Activated CD4-positive, alpha-beta T cell treated with anti-CD3 and anti-CD28 coated beads, Interleukin-2, Interleukin-6, amounts not matched to agents 100 ng/mL and 50 ng/mL, durations not matched to agents 16 hours and 8 hours (primary cell): ENCODE results near the gene ADAMTSL5.
A peak's percentile ranks its signal among the peaks of the same experiment; 100 is the strongest.
"Not testable (repeated sequence)": the region's sequence is repeated elsewhere in the genome, so short reads cannot be mapped to it uniquely, and the experiment has no call there.

Source experiments
- DNase-seq: peaks from one replicate; pipeline ENCODE4 v3.0.0-alpha.2; 2020

ADAMTSL5 gene

DNA sequence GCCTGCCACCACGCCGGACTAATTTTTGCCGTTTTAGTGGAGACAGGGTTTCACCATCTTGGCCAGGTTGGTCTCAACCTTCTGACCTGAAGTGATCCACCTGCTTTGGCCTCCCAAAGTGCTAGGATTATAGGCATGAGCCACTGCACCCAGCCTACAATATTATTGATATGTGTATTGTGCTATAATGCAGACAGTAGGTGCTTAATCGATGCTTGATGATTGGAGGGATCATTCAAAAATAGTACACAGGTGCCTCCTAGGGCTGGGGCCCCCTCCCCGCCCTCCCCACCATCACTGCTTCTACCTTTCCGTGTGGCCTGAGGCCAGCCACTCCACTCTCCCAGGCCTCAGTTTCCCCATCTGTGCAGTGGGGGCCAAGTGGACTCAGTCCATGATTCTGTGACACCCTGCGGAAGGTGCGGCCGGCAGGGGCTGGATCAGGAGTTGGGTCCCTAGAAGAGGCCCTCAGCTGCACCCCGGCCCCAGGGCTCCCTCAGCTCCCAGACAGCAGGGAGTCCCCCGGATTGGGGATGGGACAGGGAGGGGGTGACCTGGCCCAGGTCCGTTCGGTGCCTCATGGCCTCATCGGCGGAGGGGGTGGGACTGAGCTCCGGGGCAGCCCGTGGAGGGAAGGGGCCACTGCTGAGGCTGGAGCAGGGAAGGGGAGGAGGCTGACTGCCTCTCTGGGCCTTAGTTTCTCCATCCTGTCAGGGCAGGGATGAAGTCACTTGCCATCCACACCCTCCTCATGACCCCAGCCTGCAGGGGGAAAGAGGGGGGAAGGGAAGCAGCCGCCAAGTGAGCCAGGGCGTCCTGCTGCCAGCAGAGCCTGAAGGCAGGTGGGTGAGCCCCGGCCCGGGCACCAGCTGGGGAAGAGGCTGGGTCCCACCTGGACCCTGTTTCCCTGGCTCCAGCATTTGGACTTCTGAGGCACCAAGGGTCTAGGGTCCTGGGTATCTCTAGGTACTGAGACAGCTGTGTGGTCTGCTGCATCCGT lies 1.2 kb downstream of the ADAMTSL5 start:
- no peak for DNase-seq

DNA sequence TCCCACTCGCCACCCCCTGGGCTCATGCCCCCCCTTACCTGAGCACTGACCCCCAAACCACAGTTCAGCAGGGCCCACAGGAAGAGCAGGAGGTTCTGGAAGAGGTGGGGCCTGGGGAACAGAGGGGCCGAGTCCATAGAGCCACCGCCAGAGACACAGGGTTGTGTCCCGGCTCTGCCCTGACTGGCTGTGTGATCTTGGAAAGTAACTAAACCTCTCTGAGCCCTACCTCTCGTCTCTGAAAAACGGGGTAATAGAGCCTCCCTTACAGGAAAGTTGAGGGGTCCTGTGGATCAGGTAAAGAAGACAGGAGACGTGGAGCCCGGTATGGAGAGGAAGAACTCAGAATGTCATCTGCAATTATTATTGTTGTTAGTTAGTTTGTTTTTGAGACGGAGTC lies 2.0 kb downstream of the ADAMTSL5 start:
- DNase-seq: no peak

DNA sequence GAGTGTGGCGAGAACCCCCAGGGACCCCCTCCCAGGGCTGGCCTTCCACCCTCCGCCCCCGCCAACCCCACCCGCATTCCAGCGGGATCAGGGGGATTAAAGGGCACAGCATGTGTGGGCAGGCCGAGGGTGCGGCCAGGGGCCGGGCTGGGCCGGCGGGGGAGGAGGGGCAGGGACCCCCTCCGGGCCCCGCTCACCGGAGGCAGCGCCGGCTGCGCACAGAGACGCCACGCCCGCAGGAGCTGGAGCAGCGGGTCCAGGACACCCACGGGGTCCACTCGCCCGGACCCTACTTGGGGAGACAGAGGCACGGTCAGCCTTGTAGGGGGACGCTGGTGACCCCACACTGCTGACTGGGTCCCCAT lies 2.4 kb downstream of the ADAMTSL5 start:
- DNase-seq: no peak

DNA sequence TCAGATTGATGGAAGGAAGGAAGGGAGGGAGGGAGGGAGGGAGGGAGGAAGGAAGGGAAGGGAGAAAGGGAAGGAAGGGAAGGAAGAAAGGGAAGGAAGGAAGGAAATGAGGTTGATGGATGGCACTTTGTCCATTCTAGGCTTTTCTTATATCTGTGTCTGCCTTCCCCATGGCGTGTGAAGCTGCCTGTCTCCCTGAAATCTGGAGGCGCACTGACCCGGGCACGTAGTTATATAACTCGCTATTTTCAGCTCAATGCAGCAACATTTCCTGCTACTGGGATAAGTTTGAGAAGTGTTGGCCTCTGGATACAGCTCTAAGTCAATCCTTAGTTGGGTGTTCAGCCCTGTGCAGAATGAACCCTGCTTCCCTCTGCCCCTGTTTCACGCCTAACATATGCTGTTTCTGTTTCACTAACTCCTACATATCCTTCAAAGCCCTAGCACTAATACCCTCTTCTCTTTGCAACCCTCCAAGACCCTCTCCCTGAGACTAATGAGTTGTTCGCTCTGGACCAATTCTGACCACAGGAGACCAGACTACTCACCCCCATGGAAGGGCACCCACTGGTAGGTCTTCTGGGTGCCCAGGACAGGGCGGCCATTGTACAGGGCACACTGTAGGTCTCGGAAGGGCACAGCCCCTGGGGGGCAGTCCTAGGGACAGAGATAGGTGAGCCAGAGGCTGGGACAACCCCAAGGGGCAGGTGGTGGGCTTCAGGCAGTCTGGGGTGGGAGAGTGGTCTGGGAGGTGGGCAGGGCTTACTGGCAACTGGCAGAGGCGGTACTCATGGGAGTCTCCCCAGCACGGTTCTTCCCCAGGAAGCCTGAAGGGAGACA lies 3.0 kb downstream of the ADAMTSL5 start:
- DNase-seq: no peak

DNA sequence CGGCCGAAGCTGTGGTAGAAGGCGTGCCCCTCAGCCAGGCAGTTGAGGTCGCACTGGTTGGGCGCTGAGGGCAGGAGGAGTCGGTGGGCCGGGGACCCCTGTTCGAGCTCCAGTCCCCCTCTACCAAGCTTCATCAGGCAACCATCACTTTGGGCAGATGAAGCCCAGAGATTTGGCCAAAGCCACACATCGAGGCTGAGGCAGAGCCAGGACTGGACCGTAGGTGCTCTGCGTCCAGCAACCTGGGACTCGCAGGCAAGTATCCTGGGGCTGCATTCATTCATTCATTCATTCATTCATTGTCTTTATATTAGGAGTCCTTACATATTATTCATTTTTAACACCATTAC lies 4.3 kb downstream of the ADAMTSL5 start:
- no peak for DNase-seq

DNA sequence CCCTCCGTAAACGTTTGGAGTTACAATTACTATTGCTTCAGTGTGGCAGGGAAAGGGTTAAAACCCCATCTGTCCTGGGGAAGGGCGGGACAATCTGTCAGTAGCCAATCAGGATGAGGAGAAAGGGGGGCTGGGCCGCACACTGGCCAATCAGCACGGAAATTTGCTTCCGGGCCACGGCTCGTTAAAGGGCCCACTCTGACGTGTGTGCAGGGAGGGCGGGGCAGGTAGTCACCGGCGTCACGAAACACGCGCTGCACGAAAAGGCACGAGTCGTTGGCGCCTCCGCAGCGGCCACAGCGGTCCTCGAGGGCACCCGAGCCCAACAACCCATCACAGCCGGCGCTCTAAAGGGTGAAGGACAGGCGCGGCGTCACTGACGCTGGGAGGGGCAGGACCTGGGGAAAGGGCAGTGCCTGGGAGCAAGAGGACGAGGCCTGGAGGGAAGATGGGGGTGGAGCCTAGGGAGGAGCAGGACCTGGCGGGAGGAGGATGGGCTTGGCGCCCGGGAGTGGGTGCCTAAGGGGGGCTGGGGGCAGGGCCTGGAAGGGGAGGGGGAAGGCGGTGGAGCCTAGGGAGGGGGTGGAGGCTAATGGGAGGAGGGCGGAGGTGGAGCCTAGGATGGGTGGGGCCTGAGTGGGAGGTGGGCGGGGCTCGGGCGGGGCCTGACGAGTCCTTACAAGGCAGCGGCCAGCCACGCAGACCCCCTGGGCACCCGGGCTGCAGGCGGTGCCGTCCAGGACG lies 4.9 kb downstream of the ADAMTSL5 start:
- peak; percentile 90 for DNase-seq

DNA sequence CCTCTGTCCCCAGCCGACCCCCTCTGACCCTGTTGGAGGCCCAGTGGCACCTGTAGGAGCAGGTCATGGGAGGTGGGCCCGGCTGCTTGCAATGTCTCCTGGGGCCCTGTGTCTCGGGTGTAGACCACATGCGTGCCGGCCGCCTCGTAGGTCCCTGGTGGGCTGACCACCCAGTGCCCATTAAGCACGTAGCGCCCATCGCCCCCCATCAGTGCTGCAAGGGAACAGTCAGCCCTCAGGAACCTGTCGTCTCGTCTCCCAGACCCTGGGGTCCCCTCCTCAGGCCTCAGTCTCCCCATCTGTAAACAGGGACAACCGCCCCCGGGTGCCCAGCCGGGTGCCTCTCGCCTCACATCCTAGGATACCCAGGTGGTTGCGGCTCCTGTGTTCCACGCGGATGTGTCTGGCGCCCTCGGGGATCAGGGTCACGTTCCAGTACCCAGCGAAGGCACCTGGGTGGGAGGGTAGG lies 5.6 kb downstream of the ADAMTSL5 start:
- DNase-seq: no peak

DNA sequence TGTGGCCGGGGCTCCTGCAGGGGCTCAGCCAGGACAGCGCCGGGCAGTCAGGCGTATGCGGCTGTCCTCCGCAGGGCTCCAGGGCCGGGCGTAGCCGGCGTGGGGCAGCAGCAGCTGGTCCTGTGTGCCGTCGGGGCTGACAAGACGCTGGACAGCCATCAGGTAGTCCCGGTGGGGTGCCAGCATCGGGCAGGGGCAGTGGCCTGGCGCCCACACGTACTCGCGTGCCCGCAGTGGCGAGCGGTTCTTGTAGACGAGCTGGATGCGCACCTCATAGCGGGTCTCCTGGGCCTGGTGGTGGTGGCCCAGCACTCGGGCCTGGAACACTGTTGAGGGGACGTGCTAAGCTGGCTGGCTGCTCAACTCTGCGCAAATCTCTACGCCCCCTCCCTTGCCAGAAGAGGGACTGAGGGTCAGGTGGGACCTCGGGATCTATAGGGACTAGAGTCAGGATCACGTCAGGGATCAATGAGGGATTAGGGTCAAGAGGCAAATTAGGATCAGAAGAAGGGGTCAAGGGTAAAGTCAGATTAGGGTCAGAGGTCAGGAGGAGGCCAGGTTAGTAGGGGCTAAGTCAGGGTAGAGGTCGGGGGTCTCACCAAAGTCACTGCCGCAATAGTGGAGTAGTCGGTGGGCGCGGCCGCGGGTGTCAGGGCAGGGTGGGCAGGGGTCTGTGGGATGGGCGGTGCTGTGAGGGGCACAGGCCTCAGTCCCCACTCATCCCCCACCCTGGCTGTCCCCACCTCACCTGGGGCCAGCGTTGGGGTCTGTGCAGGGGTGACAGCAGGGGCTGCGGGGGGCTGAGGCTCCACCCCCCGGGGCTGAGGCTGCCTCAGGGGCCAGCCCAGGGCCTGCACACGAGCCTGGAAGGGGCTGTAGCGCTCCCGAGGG lies 6.6 kb downstream of the ADAMTSL5 start:
- DNase-seq: no peak

DNA sequence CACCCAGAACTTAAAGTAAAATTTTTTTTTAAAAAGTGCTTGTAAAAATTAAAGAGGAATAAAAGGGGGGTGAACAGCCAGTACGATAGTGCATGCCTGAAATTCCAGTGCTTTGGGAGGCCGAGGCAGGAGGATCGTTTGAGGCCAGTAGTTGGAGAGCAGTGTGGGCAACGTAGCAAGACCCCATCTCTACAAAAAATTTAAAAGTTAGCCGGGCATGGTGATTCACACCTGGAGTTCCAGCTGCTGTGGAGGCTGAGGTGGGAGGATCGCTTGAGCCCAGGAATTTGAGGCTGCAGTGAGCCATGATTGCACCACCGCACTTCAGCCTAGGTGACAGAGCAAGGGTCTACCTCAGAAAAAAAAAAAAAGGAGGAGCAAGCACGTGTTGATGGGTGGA lies 7.8 kb downstream of the ADAMTSL5 start:
- DNase-seq: no peak

DNA sequence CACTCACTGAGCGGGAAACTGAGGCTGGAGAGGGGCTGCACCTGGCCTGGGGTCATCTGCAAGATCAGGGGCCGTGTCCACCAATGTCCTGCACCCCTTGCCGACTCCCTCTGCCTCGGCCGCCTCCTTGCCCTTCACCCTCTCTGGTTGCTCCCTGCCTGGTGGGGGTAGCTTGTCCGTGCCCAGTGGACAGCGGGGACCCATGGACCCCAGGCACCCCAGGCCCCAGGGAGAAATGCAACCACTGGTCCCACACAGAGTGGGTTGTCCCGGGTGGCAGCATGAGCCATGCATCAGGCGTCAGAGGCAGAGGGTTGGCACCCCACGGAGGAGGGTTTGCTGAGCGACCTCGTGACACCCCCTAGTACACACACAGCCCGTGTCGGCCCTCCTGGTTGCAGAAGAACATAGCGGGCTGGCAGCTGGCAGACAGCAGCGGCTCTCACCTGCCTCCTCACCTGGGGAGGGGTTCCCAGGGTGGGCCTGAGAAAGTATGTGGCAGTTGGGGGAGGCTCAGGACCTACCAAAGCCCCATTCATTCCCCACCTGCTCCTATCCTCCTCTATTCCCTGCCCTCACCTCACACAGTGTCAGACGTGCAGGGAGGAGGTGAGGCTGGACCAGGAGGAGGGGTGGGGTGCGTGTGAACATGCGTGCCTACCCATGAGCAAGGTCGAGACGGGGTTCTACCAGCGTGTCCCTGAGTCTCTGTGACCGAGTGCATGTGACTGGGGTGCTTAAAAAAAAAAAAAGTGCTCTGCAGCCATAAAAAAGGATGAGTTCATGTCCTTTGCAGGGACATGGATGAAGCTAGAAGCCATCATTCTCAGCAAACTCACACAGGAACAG lies 8.7 kb downstream of the ADAMTSL5 start:
- DNase-seq: no peak

DNA sequence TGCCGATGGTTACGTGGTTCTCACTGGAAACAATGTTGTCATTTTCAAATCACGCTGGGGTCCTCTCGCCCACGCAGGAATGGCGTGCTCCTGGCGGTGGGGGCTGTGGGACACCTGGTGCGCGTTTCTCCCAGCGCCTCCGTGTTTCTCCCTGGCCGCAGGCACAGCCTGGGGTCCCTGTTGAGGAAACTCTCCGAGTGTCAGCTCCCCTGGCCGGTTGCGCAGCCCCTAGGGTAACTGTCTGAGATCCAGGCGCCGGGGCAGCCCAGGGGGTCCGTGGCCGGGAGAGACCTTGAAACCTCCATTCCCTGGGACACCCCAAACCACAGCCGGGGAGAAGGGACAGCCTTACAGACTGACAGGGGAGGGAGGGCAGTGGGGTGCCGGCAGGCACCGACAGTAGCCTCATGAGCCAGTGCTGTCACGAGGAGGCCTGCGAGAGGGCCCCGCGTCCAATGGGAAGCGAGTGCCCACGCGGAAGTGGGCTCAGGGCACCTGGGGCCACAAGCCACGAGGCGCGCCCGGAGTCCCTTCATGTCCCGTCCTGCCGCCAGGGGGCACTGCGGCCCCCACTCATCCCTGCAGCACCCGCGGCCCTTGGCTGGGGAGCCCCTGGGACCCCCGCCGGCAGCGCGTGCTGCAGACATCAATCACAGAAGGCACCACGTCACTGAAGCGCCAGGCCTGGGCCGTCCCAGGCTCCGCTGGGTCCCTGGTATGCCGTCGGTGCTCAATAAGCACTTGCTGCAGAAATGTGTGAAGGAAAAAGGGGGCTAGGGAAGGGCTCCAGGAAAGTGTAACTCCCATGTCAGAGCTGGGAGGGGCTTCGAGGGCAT lies 9.5 kb downstream of the ADAMTSL5 start:
- DNase-seq: peak; percentile 80

DNA sequence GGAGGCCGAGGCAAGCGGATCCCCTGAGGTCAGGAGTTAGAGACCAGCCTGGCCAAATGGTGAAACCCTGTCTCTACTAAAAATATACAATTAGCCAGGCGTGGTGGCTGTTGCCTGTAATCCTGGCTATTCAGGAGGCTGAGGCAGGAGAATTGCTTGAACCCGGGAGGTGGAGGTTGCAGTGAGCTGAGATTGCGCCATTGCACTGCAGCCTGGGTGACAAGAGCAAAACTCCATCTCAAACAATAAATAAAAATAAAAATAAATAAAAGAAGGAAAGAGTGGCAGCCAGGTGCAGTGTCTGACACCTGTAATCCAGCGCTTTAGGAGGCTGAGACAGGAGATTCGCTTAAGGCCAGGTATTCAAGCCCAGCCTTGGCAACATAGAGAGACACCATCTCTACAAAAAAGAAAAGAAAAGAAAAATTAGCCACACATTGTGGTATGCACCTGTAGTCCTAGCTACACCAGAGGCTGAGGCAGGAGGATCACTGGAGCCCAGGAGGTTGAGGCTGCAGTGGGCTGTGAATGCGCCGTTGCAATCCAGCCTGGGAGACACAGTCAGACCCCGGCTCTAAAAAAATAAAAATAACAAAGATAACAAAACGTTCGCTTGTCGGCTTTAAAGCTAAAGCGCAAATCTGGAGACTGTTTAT lies 10.3 kb downstream of the ADAMTSL5 start:
- no peak for DNase-seq

DNA sequence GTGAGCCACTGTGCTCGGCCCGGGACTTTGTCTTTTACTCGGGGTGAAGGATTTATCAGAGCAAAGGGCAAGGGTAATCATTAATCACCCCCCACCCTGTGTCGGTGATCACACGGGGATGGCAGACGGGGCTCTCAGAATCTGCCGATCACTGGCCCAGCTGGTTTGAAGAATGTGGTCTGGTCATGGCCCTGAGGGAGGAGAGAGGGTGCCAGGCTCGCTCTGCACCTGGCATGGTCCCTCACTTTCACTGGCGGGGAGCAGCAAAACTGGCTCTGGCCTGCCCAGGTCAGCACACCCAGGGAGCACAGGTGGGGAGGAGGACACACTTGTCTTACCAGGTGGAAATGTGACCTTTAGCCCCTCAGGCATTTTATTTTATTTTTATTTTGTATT lies 11.6 kb downstream of the ADAMTSL5 start:
- no peak for DNase-seq

DNA sequence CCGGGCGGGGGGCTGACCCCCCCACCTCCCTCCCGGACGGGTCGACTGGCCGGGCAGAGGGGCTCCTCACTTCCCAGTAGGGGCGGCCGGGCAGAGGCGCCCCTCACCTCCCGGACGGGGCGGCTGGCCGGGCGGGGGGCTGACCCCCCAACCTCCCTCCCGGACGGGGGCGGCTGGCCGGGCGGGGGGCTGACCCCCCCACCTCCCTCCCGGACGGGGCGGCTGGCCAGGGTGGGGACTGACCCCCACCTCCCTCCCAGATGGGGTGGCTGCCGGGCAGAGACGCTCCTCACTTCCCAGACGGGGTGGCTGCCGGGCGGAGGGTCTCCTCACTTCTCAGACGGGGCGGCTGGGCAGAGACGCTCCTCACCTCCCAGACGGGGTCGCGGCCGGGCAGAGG lies 13.6 kb downstream of the ADAMTSL5 start:
- DNase-seq: not testable (repeated sequence)

DNA sequence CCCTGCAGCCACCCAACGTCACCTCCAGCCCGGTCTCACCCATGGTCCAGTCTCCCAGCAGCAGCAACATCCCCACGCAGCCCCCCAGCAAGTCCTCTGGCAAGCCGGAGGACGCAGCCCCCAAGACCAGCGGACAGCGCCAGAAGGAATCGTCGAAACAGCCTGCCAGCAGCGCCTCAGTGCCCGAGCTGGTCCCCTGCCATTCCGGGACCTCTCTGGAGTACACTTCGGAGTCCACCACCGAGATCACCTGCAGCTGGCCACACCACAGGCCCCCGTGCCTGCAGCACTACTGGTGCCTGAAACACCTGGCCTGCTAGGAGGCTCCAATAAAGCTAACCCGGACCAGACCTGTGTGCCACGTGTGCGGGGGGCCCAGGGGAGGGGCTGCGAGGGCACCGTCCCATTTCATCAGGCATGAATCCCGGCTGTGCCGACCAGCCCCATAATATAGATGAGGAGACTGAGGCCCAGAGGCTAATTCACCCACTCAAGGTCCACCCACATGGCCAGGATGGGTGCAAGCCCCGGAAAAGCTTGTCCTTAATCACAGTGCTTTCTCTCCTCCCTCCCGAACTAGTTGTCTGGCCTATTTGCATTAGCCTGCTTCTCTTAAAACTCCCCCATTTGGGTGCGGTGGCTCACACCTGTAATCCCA lies 15.1 kb downstream of the ADAMTSL5 start:
- no peak for DNase-seq

DNA sequence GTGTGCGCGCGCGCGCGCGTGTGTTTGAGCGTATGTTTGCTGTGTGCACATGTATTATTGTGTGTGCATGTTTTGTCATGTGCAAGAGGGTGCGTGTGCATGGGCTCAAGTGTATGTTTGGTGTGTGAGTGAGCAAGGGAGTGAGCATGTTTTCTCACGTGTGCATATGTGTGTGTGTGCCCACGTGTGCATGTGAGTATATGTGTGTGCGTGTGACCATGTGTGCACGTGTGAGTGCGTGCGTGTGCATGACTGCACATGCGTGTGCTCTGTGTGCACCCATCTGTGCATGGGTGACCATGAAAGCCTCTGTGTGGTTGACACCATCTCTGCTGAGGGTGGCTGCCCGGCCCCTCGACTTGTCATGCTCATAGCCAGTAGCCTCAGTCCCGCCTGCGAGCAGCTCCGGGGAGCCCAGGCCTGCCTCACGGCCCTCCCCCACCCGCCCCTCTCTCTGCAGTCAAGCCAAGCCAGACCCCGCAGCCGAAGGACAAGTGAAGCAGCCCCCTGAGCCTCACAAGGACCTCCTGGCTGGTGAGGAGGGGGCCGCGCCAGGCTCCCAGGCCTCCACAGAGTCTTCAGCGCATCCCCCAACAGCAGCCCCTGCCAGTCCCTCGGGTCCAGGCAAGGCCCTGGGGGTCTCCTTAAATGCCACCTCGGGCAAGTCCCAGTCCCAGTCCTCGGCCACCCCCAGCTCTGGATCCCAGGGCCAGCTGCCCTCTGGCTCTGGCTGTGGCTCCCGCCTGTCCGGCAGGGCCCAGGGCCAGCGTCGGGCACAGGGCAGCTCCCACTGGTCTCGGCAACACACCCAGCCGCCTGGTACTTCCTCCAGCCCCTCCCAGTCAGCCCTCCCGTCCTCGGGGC lies 15.9 kb downstream of the ADAMTSL5 start:
- DNase-seq: no peak

DNA sequence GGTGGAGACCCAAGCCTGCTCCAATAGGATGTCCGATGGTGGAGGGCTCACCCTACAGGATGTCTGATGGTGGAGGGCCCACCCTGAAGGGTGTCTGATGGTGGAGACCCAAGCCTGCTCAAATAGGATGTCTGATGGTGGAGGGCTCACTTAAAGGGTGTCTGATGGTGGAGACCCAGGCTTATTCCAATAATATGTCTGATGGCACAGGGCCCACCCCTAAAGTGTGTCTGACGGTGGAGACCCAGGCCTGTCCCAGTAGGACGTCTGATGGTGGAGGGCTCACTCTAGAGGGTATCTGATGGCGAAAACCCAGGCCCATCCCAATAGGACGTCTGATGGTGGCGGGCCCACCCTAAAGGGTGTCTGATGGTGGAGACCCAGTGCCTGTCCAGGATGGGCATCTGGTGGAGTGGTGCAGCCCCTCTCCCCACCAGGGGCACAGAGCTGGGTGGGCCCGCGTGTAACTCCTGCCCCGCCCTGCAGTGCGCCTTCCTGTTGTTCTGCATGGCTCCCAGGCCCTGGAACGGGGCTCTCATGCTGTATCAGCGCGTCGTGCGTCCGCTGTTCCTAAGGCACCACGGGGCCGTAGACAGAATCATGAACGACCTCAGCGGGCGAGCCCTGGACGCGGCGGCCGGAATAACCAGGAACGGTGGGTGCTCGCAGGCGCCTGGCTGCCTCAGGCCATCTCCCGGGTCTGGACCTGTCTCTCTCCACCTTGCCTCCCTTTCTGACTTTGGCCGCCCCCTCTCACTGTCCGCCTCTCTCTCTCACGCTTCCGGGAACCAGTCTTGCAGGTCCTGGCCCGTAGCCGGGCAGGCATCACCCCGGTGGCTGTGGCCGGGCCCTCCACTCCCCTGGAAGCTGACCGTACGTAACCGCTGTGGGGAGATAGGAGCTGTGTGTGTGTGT lies 16.8 kb downstream of the ADAMTSL5 start:
- no peak for DNase-seq
